Endothelial cell of umbilical vein (primary cell): ENCODE results near the gene ANO4. TPM values are rescaled to one million over a fixed set of nuclear protein-coding genes. Genes with fewer than 3 reads are reported as not detected.

ENCODE experiments used
- BruUV-seq: library from RNA; stranded (reverse); fragments of 400-500 nt; replicated peaks from 2 replicates; lab custom pipeline; 2021; lab: Mats Ljungman, UMichigan
- CTCF ChIA-PET: fragments of 300-600, 350-600 bp; sonication (Branson Sonifier 250); formaldehyde crosslinking; loops from one replicate; lab custom pipeline; 2021; ENCODE audit warnings: antibody characterized with exemption, inconsistent platforms; lab: Charles Lee
- POLR2A ChIA-PET: fragments of 300-600, 350-600 bp; sonication (Branson Sonifier 250); formaldehyde crosslinking; loops from one replicate; lab custom pipeline; 2021; ENCODE audit warnings: antibody characterized with exemption, inconsistent platforms; lab: Charles Lee
- DNase-seq: peaks from one replicate; pipeline ENCODE4 v3.0.0-alpha.2; 2011; ENCODE audit warnings: low read depth, low spot score
- FAIRE-seq: peaks from 2 replicates; lab custom pipeline; 2011; peaks lifted over from hg19 to GRCh38; lab: Jason Lieb, UNC
- H2AFZ ChIP-seq: 2 replicates; pipeline ENCODE4 v1.6.0; 2012; ENCODE audit warnings: low read depth, low read length, control low read depth, inconsistent platforms
- H3K27ac ChIP-seq: 2 replicates; pipeline ENCODE4 v1.5.1; 2011; ENCODE audit warnings: low read depth, mild to moderate bottlenecking, control low read depth, low read length, moderate library complexity; ENCODE audit not compliant: insufficient read depth
- H3K27me3 ChIP-seq, 2 experiments: 2 replicates each; pipeline versions ENCODE4 v1.6.0 to v1.6.1; 2011; ENCODE audit warnings: low read length in 2 of 2, mixed read lengths in 1 of 2; ENCODE audit not compliant: control insufficient read depth in 2 of 2, insufficient read depth in 2 of 2
- H3K36me3 ChIP-seq, 2 experiments: 2 replicates in 1 of 2; 3 replicates in 1 of 2; pipeline ENCODE4 v1.5.1; 2011; ENCODE audit warnings: low read length in 2 of 2, mild to moderate bottlenecking in 1 of 2, moderate library complexity in 1 of 2; ENCODE audit not compliant: control insufficient read depth in 2 of 2, insufficient read depth in 2 of 2; ENCODE audit errors: extremely low read depth in 1 of 2
- H3K4me1 ChIP-seq: 3 replicates; pipeline ENCODE4 v1.5.1; 2011; ENCODE audit warnings: mild to moderate bottlenecking, low read length; ENCODE audit not compliant: control insufficient read depth, insufficient read depth; ENCODE audit errors: extremely low read depth
- H3K4me2 ChIP-seq: 2 replicates; pipeline ENCODE4 v1.6.1; 2011; ENCODE audit warnings: low read length, control low read depth, mixed read lengths; ENCODE audit not compliant: insufficient read depth
- H3K4me3 ChIP-seq, 3 experiments: fragments of 200-600 bp in 1 of 3; sonication (generic), shearing (Covaris generic) in 1 of 3; replicated peaks in 1 of 3; 2 replicates each; pipeline ENCODE4 v1.5.1; 2011 to 2016; ENCODE audit warnings: control low read depth in 3 of 3, low read length in 3 of 3, mild to moderate bottlenecking in 2 of 3, inconsistent platforms in 1 of 3, low read depth in 1 of 3, moderate library complexity in 1 of 3; ENCODE audit not compliant: insufficient read depth in 1 of 3
- H3K79me2 ChIP-seq: 2 replicates; pipeline ENCODE4 v1.6.0; 2012; ENCODE audit warnings: low read length, inconsistent platforms; ENCODE audit not compliant: control insufficient read depth, insufficient read depth
- H3K9ac ChIP-seq: replicated peaks from 2 replicates; pipeline ENCODE3; 2011; ENCODE audit warnings: low read length, control low read depth; ENCODE audit not compliant: insufficient read depth; ENCODE audit errors: extremely low read depth
- H3K9me1 ChIP-seq: replicated peaks from 3 replicates; pipeline ENCODE4 v1.6.0; 2011; ENCODE audit warnings: mild to moderate bottlenecking, low read length; ENCODE audit not compliant: control insufficient read depth, insufficient read depth; ENCODE audit errors: extremely low read depth
- H3K9me3 ChIP-seq: replicated peaks from 2 replicates; pipeline ENCODE4 v1.5.1; 2012; ENCODE audit warnings: low read length, inconsistent platforms; ENCODE audit not compliant: control insufficient read depth, insufficient read depth
- H4K20me1 ChIP-seq: replicated peaks from 2 replicates; pipeline ENCODE3; 2011; ENCODE audit warnings: mild to moderate bottlenecking, low read length; ENCODE audit not compliant: control insufficient read depth, insufficient read depth; ENCODE audit errors: extremely low read depth
- EZH2 ChIP-seq: IDR thresholded peaks from 2 replicates; pipeline ENCODE4 v1.6.1; 2012; ENCODE audit warnings: borderline replicate concordance, low read depth, mild to moderate bottlenecking, moderate library complexity, low read length, inconsistent platforms; ENCODE audit not compliant: severe bottlenecking
- FOS ChIP-seq: IDR thresholded peaks from 2 replicates; pipeline ENCODE4 v1.6.1; 2011; ENCODE audit warnings: mild to moderate bottlenecking, low read length, moderate library complexity, borderline replicate concordance; ENCODE audit not compliant: insufficient read depth
- GATA2 ChIP-seq: IDR thresholded peaks from 2 replicates; pipeline ENCODE4 v1.7.0; 2011; ENCODE audit warnings: low read depth, mild to moderate bottlenecking, moderate library complexity, mixed read lengths, low read length; ENCODE audit not compliant: insufficient read length, insufficient read depth
- JUN ChIP-seq: IDR thresholded peaks from 2 replicates; pipeline ENCODE4 v1.6.1; 2011; ENCODE audit warnings: borderline replicate concordance, low read depth; ENCODE audit not compliant: insufficient read length, insufficient read depth
- MYC ChIP-seq: IDR thresholded peaks from one replicate; pipeline ENCODE4 v1.6.1; 2011; ENCODE audit warnings: mild to moderate bottlenecking, low read depth, low read length
- POLR2A ChIP-seq: IDR thresholded peaks from 2 replicates; pipeline ENCODE4 v1.6.1; 2012; ENCODE audit warnings: low read depth, mild to moderate bottlenecking, control low read depth, low read length
- POLR2AphosphoS5 ChIP-seq: IDR thresholded peaks from 2 replicates; pipeline ENCODE4 v1.6.1; 2012; ENCODE audit warnings: low read depth, mild to moderate bottlenecking, control low read depth, low read length, moderate library complexity; ENCODE audit not compliant: insufficient read depth
- dilution Hi-C: fragments of 300-500 bp; cut with MboI; formaldehyde crosslinking; loops from one replicate; pipeline ENCODE4 v1.15.0; 2019; ENCODE audit warnings: low sequenced_read_pairs; ENCODE audit not compliant: extremely low pct_ligation_motif_present
- intact Hi-C: fragments of 100-400 bp; cut with micrococcal nuclease; formaldehyde crosslinking; loops from one replicate; pipeline ENCODE4 v1.10.0; 2022
- polyA plus RNA-seq, 4 experiments: library from polyadenylated mRNA; depleted of rRNA in 3 of 4; stranded (reverse) in 3 of 4; unstranded in 1 of 4; fragments of >200 nt; gene quantifications; 2 replicates each; pipeline versions ENCODE4 v1.2.1 to v1.2.3, GENCODE V29; 2011 to 2012; ENCODE audit warnings: missing spikeins in 1 of 4
- total RNA-seq: library from RNA; stranded (reverse); gene quantifications from 2 replicates; pipeline ENCODE4 v1.2.3, GENCODE V29; 2021
- TF ChIP-seq, protein P1 (sequence below): IDR thresholded peaks from 2 replicates; pipeline ENCODE4 v1.6.1; 2011; ENCODE audit not compliant: insufficient read depth, insufficient read length
- TF ChIP-seq, protein P2 (sequence below), 2 donors: IDR thresholded peaks; 1 replicate in 1 of 2; 2 replicates in 1 of 2; pipeline ENCODE4 v1.5.1; 2011; ENCODE audit warnings: low read length in 2 of 2, mild to moderate bottlenecking in 2 of 2, moderate library complexity in 2 of 2, control low read depth in 1 of 2, inconsistent platforms in 1 of 2, low read depth in 1 of 2; ENCODE audit not compliant: insufficient read depth in 1 of 2; ENCODE audit errors: extremely low read depth in 1 of 2

Gene ANO4
- total and polyA plus RNA-seq, 2 donors (not counting 3 experiments of a cell fraction or from before 2014, with no cell fraction given) = 0.25 TPM; not detected in 1

DNA sequence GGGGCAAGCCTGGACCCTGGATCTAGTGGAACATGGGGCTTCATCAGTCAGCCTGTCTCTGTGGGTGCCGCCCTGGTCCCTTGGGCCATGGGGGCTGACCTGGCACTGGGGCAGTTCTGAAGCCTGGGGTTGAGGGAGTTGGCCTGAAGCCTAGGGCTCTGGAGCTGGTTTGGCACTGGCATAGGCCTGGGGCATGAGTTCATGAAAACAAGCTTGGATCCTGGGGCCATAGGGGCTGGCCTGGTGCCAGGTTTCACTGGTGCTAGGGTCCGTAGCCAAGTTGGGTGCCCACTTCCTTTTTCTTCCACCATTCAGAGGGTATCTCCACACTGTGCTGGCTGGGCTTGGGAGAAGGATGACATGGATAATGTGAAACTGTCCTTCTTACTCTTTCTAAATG lies 26.6 kb upstream of the ANO4 start:
- Histone ChIP-seq H3K9me1 (no peaks in the 10 kb centered on the region), H3K27ac (no peak overlapping the region), H3K4me1 (no peaks in the 10 kb centered on the region), H2AFZ (no peak overlapping the region), H3K79me2 (no peaks in the 10 kb centered on the region), H3K9me3 (peaks cover 1% of the 10 kb centered on the region), H3K36me3 (no peaks in the 10 kb centered on the region), H4K20me1 (no peaks in the 10 kb centered on the region), H3K4me2 (no peak overlapping the region), H3K27me3 (no peaks in the 10 kb centered on the region), H3K9ac (no peak overlapping the region), H3K4me3 (no peak overlapping the region)
- no peak for DNase-seq
- intact Hi-C loops (no loop called here), dilution Hi-C loops (no loop called here)
- FAIRE-seq = no peak
- ChIA-PET POLR2A (no interaction called here), CTCF (no interaction called here)
- TF ChIP-seq FOS (no peak), JUN (no peak), POLR2A (no peak), POLR2AphosphoS5 (no peak), EZH2 (no peak), GATA2 (no peak), MYC (no peak)
- TF ChIP-seq, protein P1, sequence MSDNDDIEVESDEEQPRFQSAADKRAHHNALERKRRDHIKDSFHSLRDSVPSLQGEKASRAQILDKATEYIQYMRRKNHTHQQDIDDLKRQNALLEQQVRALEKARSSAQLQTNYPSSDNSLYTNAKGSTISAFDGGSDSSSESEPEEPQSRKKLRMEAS = no peak
- TF ChIP-seq, protein P2, sequence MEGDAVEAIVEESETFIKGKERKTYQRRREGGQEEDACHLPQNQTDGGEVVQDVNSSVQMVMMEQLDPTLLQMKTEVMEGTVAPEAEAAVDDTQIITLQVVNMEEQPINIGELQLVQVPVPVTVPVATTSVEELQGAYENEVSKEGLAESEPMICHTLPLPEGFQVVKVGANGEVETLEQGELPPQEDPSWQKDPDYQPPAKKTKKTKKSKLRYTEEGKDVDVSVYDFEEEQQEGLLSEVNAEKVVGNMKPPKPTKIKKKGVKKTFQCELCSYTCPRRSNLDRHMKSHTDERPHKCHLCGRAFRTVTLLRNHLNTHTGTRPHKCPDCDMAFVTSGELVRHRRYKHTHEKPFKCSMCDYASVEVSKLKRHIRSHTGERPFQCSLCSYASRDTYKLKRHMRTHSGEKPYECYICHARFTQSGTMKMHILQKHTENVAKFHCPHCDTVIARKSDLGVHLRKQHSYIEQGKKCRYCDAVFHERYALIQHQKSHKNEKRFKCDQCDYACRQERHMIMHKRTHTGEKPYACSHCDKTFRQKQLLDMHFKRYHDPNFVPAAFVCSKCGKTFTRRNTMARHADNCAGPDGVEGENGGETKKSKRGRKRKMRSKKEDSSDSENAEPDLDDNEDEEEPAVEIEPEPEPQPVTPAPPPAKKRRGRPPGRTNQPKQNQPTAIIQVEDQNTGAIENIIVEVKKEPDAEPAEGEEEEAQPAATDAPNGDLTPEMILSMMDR (IDR thresholded peaks at IDR 0.05; ENCODE audit: extremely low read depth in 1 of 2, insufficient read depth in 1 of 2, low read depth in 1 of 2, low read length in 2 of 2) = no peak
- no TSS peak for BruUV-seq
